Uterus (tissue), 4 donors: ENCODE results near the gene TMEM120A. TPM values are rescaled to one million over a fixed set of nuclear protein-coding genes. Genes with fewer than 3 reads are reported as not detected.

ENCODE experiments used
- DNase-seq, 2 donors: peaks; one replicate each; pipeline ENCODE4 v3.0.0-alpha.2; 2019 to 2020
- H3K27ac ChIP-seq, 2 donors: fragments of 200-600 bp; sonication (generic); 1 replicate in 1 of 2; 2 replicates in 1 of 2; pipeline ENCODE4 v1.5.1; 2016 to 2018
- H3K27me3 ChIP-seq, 2 donors: fragments of 200-600 bp; sonication (generic); one replicate each; pipeline ENCODE4 v1.5.1; 2018 to 2019; ENCODE audit warnings: control low read depth in 1 of 2
- H3K36me3 ChIP-seq, 2 donors: fragments of 200-600 bp; sonication (generic); one replicate each; pipeline ENCODE4 v1.5.1; 2019; ENCODE audit warnings: control low read depth in 1 of 2
- H3K4me1 ChIP-seq, 2 donors: fragments of 200-600 bp; sonication (generic); one replicate each; pipeline ENCODE4 v1.5.1; 2018 to 2019; ENCODE audit warnings: control low read depth in 1 of 2
- H3K4me3 ChIP-seq, 2 donors: fragments of 200-600 bp; sonication (generic); 1 replicate in 1 of 2; 2 replicates in 1 of 2; pipeline ENCODE4 v1.5.1; 2018 to 2019; ENCODE audit warnings: mild to moderate bottlenecking in 1 of 2
- H3K9me3 ChIP-seq, 2 donors: fragments of 200-600 bp; sonication (generic); one replicate each; pipeline ENCODE4 v1.5.1; 2019; ENCODE audit warnings: control low read depth in 1 of 2
- CTCF ChIP-seq, 4 experiments: fragments of 200-600 bp in 2 of 4; fragments of 450-650 bp in 2 of 4; sonication (generic) in 2 of 4; IDR thresholded peaks; one replicate each; pipeline ENCODE4 v1.5.1; 2016 to 2019; ENCODE audit warnings: antibody characterized with exemption in 4 of 4, mild to moderate bottlenecking in 2 of 4, moderate library complexity in 1 of 4
- POLR2A ChIP-seq, 2 donors: fragments of 450-650 bp; IDR thresholded peaks; one replicate each; pipeline ENCODE4 v1.6.1; 2016; ENCODE audit warnings: antibody characterized with exemption in 2 of 2, mild to moderate bottlenecking in 1 of 2, moderate library complexity in 1 of 2
- intact Hi-C: fragments of 100-400 bp; cut with DNase I; formaldehyde crosslinking; loops from one replicate; pipeline ENCODE4 v1.15.1; 2023; ENCODE audit warnings: low total_unique reads
- total RNA-seq, 4 donors: library from RNA; depleted of rRNA in 3 of 4; stranded (reverse); fragments of >200 nt in 3 of 4; gene quantifications; one replicate each; pipeline versions ENCODE4 v1.1.0 to v1.2.4, GENCODE V29; 2014 to 2023
- donor health status: DM: yes; HTN: yes; CAD: no.

Gene TMEM120A
- total RNA-seq, 4 donors from 2014 or later: 4.6 to 95.4 (median 36.9) TPM

- peak overlapping the region; percentile 38 to 65 for H3K27ac ChIP-seq
- H3K9me3 ChIP-seq: no peaks in the 10 kb centered on the region
- DNase-seq: peak in 1 of 2 donors; percentile 35
- H3K36me3 ChIP-seq: no peaks in the 10 kb centered on the region
- intact Hi-C loops: no loop called here
- no peak overlapping the region for H3K4me3 ChIP-seq
- H3K27me3 ChIP-seq: no peaks in the 10 kb centered on the region
- H3K4me1 ChIP-seq: no peaks in the 10 kb centered on the region
- TF ChIP-seq CTCF (IDR thresholded peaks at IDR 0.05) (no peak), POLR2A (IDR thresholded peaks at IDR 0.05) (no peak)
Observed at GRCh38 chr7:75989500-75990388, 4.7 kb downstream of the TMEM120A start.

- TF ChIP-seq CTCF (IDR thresholded peaks at IDR 0.05) (no peak), POLR2A (IDR thresholded peaks at IDR 0.05) (no peak)
- Histone ChIP-seq H3K36me3 (no peaks in the 10 kb centered on the region), H3K4me3 (no peak overlapping the region), H3K9me3 (no peaks in the 10 kb centered on the region), H3K27me3 (no peaks in the 10 kb centered on the region), H3K27ac (peak overlapping the region; percentile 38 to 65), H3K4me1 (no peaks in the 10 kb centered on the region)
- DNase-seq: peak in 1 of 2 donors; percentile 42
- intact Hi-C loops: no loop called here
Observed at GRCh38 chr7:75988568-75989499, 5.6 kb downstream of the TMEM120A start.

DNA sequence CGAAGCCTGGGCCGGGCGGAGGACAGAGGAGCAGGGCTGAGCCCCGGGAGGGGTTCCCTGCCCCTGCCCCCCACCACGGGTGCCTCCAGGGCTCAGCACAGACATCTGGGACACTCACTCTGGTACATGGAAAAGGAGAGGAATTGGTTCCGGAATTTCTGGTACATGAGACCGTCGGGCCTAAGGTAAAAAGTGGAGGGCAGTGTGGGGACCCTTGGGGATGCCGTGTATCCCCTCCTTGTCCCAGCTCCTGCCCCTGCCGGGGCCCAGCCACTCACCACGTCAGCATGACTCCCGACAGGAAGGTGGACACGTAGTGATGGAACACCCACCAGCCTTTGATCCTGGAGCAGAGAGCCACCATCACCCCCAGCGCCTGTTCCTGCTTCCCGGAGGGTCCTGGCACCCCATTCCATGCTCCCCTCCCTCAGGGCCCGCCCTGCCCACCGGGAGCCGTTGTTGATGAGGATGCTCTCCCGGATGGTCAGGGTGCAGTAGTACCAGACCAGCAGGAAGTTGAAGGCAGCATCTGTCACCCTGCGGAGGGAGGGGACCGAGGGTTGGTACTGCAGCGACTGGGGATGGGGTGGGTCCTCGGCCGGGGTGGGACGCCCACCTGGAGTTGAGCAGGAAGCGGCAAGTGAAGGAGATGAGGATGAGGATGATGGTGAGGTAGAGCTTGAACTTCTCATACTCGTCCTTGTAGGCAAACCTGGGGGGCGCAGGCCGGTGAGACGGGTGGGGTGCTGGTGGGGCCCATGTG, 6.4 kb downstream of the TMEM120A start:
- peak in 1 of 2 donors; percentile 14 for DNase-seq
- H3K36me3 ChIP-seq: no peaks in the 10 kb centered on the region
- intact Hi-C loops: no loop called here
- H3K4me3 ChIP-seq: no peak overlapping the region
- no peaks in the 10 kb centered on the region for H3K4me1 ChIP-seq
- no peaks in the 10 kb centered on the region for H3K27me3 ChIP-seq
- no peak for TF ChIP-seq POLR2A (IDR thresholded peaks at IDR 0.05)
- no peak for TF ChIP-seq CTCF (IDR thresholded peaks at IDR 0.05)
- no peaks in the 10 kb centered on the region for H3K9me3 ChIP-seq
- no peak overlapping the region for H3K27ac ChIP-seq

GRCh38 chr7:75987026-75987804, 7.2 kb downstream of the TMEM120A start:
- Histone ChIP-seq H3K9me3 (no peaks in the 10 kb centered on the region), H3K4me3 (no peak overlapping the region), H3K27me3 (no peaks in the 10 kb centered on the region), H3K4me1 (no peaks in the 10 kb centered on the region), H3K27ac (no peak overlapping the region), H3K36me3 (no peaks in the 10 kb centered on the region)
- peak in 1 of 2 donors; percentile 12 for DNase-seq
- TF ChIP-seq CTCF (IDR thresholded peaks at IDR 0.05): no peak
- TF ChIP-seq POLR2A (IDR thresholded peaks at IDR 0.05): no peak
- intact Hi-C loops: no loop called here
